PC-3 (cell line): ENCODE data around the gene XCL2.

Source experiments
- EZH2 ChIP-seq: fragments of 300-600 bp; sonication (generic); IDR thresholded peaks from one replicate; pipeline ENCODE4 v1.6.1; 2017; ENCODE audit warnings: antibody characterized with exemption, mild to moderate bottlenecking, low read length; ENCODE audit not compliant: unreplicated experiment
- TF ChIP-seq, protein P1 (sequence below): fragments of 300-600 bp; sonication (generic); conservative IDR thresholded peaks from 2 replicates; pipeline ENCODE4 v1.5.1; 2017; ENCODE audit warnings: antibody characterized with exemption, low read depth, mild to moderate bottlenecking, low read length

DNA sequence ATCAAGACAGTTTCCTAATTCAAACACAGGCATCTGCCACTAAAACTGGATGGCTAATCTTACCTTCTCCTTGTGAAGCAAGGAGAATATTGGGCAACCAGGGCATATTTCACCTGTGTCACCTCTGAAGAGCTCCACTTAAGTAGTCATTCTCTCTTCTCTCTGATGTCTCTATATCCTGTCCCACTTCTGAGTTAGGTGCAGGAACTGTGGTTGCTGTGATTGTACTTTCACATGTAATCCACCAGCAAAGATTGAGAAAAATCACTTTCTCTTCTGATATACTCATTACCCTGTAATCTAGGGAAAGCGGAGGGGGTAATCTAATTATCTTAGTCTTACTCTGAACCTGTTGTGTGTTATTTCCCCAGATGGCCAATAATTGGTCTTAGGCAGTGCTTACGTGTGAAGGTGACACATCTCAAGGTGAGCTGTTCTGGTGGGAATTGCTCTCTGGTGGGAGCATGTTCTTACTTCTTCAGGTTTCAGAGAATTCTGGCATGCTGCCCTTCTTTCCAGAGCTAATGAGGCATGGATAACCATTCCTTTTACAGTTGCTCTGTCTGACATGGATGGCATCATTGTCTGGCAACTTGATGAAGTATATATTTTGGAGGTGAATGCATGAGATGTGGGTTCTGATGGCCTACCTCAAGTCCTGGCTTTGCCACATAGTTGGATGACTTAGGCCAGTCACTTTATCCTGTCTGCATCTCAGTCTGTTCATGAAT, 12.0 kb downstream of the XCL2 start:
- TF ChIP-seq, protein P1, sequence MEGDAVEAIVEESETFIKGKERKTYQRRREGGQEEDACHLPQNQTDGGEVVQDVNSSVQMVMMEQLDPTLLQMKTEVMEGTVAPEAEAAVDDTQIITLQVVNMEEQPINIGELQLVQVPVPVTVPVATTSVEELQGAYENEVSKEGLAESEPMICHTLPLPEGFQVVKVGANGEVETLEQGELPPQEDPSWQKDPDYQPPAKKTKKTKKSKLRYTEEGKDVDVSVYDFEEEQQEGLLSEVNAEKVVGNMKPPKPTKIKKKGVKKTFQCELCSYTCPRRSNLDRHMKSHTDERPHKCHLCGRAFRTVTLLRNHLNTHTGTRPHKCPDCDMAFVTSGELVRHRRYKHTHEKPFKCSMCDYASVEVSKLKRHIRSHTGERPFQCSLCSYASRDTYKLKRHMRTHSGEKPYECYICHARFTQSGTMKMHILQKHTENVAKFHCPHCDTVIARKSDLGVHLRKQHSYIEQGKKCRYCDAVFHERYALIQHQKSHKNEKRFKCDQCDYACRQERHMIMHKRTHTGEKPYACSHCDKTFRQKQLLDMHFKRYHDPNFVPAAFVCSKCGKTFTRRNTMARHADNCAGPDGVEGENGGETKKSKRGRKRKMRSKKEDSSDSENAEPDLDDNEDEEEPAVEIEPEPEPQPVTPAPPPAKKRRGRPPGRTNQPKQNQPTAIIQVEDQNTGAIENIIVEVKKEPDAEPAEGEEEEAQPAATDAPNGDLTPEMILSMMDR: no peak
- no peak for TF ChIP-seq EZH2
